ENCODE measurements around the gene C1QTNF4. TPM values are rescaled to one million over a fixed set of nuclear protein-coding genes. Genes with fewer than 3 reads are reported as not detected.
A peak's percentile ranks its signal among the peaks of the same experiment; 100 is the strongest.

The C1QTNF4 gene
- total RNA-seq, 4 donors from 2014 or later, result 0.62 to 0.71 (median 0.71) TPM; not detected in 1

GRCh38 chr11:47541070-47541469 lies 53.1 kb downstream of the C1QTNF4 start:
- TF ChIP-seq POLR2A (IDR thresholded peaks at IDR 0.05), result no peak
- TF ChIP-seq, protein P1, sequence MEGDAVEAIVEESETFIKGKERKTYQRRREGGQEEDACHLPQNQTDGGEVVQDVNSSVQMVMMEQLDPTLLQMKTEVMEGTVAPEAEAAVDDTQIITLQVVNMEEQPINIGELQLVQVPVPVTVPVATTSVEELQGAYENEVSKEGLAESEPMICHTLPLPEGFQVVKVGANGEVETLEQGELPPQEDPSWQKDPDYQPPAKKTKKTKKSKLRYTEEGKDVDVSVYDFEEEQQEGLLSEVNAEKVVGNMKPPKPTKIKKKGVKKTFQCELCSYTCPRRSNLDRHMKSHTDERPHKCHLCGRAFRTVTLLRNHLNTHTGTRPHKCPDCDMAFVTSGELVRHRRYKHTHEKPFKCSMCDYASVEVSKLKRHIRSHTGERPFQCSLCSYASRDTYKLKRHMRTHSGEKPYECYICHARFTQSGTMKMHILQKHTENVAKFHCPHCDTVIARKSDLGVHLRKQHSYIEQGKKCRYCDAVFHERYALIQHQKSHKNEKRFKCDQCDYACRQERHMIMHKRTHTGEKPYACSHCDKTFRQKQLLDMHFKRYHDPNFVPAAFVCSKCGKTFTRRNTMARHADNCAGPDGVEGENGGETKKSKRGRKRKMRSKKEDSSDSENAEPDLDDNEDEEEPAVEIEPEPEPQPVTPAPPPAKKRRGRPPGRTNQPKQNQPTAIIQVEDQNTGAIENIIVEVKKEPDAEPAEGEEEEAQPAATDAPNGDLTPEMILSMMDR (IDR thresholded peaks at IDR 0.05 in 4 of 5, conservative IDR thresholded peaks at IDR 0.05 in 1 of 5), result no peak
- H3K4me3 ChIP-seq, result no peak overlapping the region
- H3K36me3 ChIP-seq, result no peaks in the 10 kb centered on the region
- H3K27ac ChIP-seq, result peak overlapping the region; percentile 76 to 85 (median 78)
- no peaks in the 10 kb centered on the region for H3K27me3 ChIP-seq
- no peak for ATAC-seq
- H3K9me3 ChIP-seq, result no peaks in the 10 kb centered on the region
- peaks cover 63 to 83% of the 10 kb centered on the region in 2 donors for H3K4me1 ChIP-seq
- no peak for DNase-seq
- in situ Hi-C loops (cut with MboI; ENCODE audit: low sequenced_read_pairs in 4 of 4) (no loop called here), intact Hi-C loops (cut with DNase I; ENCODE audit: low total_unique reads) (no loop called here)

GRCh38 chr11:47539681-47540039 lies 54.6 kb downstream of the C1QTNF4 start:
- Histone ChIP-seq H3K27me3 (no peaks in the 10 kb centered on the region), H3K27ac (peak overlapping the region; percentile 76 to 85 (median 78)), H3K4me3 (no peak overlapping the region), H3K9me3 (no peaks in the 10 kb centered on the region), H3K36me3 (no peaks in the 10 kb centered on the region), H3K4me1 (peaks cover 75 to 86% of the 10 kb centered on the region in 2 donors)
- intact Hi-C loops (cut with DNase I; ENCODE audit: low total_unique reads) (no loop called here), in situ Hi-C loops (cut with MboI; ENCODE audit: low sequenced_read_pairs in 4 of 4) (no loop called here)
- peak in 1 of 2 donors; percentile 8 for DNase-seq
- no peak for TF ChIP-seq POLR2A (IDR thresholded peaks at IDR 0.05)
- TF ChIP-seq, protein P1 (IDR thresholded peaks at IDR 0.05 in 4 of 5, conservative IDR thresholded peaks at IDR 0.05 in 1 of 5), result no peak
- ATAC-seq, result peak in 1 of 2 donors; percentile 11

Other genes starting within 250 kb of the C1QTNF4 start
- gene MYBPC3, start 241.7 kb downstream of the C1QTNF4 start, total RNA-seq, result under 1 TPM in 1 of 4 donors, not detected in 3; 0.07 TPM
- gene SPI1, start 215.9 kb downstream of the C1QTNF4 start, total RNA-seq, result 1 to 10 TPM in 3 of 4 donors, under 1 TPM in 1; 0.44 to 7.0 (median 4.2) TPM
- 10 to 100 TPM; 16.8 to 48.9 (median 25.6) TPM for gene SLC39A13, start 185.8 kb downstream of the C1QTNF4 start, total RNA-seq
- gene PSMC3, start 168.0 kb downstream of the C1QTNF4 start, total RNA-seq, result 100 to 1,000 TPM; 243 to 350 (median 329) TPM
- 10 to 100 TPM; 48.9 to 68.6 (median 59.4) TPM for gene RAPSN, start 145.3 kb downstream of the C1QTNF4 start, total RNA-seq
- 100 to 1,000 TPM; 106 to 185 (median 136) TPM for gene CELF1, start 41.3 kb downstream of the C1QTNF4 start, total RNA-seq
- gene PTPMT1, start 28.8 kb downstream of the C1QTNF4 start, total RNA-seq, result 10 to 100 TPM; 58.2 to 87.9 (median 79.8) TPM
- 10 to 100 TPM; 25.0 to 35.6 (median 30.4) TPM for gene KBTBD4, start 15.4 kb downstream of the C1QTNF4 start, total RNA-seq
- 100 to 1,000 TPM; 143 to 240 (median 194) TPM for gene NDUFS3, start 15.3 kb downstream of the C1QTNF4 start, total RNA-seq
- gene FAM180B, start 7.7 kb downstream of the C1QTNF4 start, total RNA-seq, result not detected
- 100 to 1,000 TPM in 1 of 4 donors, 10 to 100 TPM in 3; 70.3 to 139 (median 85.6) TPM for gene MTCH2, start 48.1 kb upstream of the C1QTNF4 start, total RNA-seq
- gene AGBL2, start 121.0 kb upstream of the C1QTNF4 start, total RNA-seq, result not detected
- 100 to 1,000 TPM in 1 of 4 donors, 10 to 100 TPM in 3; 24.7 to 108 (median 35.2) TPM for gene FNBP4, start 172.9 kb upstream of the C1QTNF4 start, total RNA-seq